ENCODE results near the gene GSG1L. TPM values are rescaled to one million over a fixed set of nuclear protein-coding genes. Genes with fewer than 3 reads are reported as not detected.
A peak's percentile ranks its signal among the peaks of the same experiment; 100 is the strongest.

GSG1L gene
- total and polyA plus RNA-seq, 12 donors, result 0.11 TPM; not detected in 11

DNA sequence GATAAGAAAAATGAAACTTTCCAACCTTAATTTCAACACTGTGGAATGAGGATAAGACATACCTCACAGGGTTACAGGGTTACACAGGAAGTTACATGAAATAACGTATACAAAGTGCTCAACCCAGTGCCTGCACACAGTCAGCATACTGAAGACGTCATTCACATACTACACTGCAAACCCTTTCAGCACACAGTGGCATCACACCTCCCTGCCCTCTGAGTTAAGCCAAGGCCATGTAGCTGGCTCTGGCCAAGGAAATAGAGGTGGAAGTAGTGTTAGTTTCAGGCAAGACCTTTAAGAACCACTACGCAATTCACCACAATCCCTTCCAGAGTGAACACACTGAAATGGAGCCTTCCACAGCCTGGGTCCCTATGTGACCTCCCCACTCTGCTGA is 46.6 kb upstream of the GSG1L start:
- intact Hi-C loops (cut with DNase I), result no loop called here
- H3K4me3 ChIP-seq, result no peak overlapping the region
- TF ChIP-seq, protein P1, sequence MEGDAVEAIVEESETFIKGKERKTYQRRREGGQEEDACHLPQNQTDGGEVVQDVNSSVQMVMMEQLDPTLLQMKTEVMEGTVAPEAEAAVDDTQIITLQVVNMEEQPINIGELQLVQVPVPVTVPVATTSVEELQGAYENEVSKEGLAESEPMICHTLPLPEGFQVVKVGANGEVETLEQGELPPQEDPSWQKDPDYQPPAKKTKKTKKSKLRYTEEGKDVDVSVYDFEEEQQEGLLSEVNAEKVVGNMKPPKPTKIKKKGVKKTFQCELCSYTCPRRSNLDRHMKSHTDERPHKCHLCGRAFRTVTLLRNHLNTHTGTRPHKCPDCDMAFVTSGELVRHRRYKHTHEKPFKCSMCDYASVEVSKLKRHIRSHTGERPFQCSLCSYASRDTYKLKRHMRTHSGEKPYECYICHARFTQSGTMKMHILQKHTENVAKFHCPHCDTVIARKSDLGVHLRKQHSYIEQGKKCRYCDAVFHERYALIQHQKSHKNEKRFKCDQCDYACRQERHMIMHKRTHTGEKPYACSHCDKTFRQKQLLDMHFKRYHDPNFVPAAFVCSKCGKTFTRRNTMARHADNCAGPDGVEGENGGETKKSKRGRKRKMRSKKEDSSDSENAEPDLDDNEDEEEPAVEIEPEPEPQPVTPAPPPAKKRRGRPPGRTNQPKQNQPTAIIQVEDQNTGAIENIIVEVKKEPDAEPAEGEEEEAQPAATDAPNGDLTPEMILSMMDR (IDR thresholded peaks at IDR 0.05), result no peak
- TF ChIP-seq POLR2A (IDR thresholded peaks at IDR 0.05), result no peak
- no peaks in the 10 kb centered on the region for H3K9me3 ChIP-seq (replicated peaks in 1 of 3)
- peaks cover 0 to 71% of the 10 kb centered on the region in 2 donors for H3K36me3 ChIP-seq (replicated peaks in 1 of 2)
- no peaks in the 10 kb centered on the region for H3K27me3 ChIP-seq
- DNase-seq, result peak in 2 of 7 donors; percentile 12 to 51
- peak overlapping the region in 2 of 5 donors; percentile 20 to 63 for H3K27ac ChIP-seq
- WGBS, 4 donors, result 41 to 58% (median 57%) methylated on average over 3 of the region's 3 CpGs
- H3K4me1 ChIP-seq (replicated peaks in 1 of 2), result peaks cover 0 to 10% of the 10 kb centered on the region in 2 donors

DNA sequence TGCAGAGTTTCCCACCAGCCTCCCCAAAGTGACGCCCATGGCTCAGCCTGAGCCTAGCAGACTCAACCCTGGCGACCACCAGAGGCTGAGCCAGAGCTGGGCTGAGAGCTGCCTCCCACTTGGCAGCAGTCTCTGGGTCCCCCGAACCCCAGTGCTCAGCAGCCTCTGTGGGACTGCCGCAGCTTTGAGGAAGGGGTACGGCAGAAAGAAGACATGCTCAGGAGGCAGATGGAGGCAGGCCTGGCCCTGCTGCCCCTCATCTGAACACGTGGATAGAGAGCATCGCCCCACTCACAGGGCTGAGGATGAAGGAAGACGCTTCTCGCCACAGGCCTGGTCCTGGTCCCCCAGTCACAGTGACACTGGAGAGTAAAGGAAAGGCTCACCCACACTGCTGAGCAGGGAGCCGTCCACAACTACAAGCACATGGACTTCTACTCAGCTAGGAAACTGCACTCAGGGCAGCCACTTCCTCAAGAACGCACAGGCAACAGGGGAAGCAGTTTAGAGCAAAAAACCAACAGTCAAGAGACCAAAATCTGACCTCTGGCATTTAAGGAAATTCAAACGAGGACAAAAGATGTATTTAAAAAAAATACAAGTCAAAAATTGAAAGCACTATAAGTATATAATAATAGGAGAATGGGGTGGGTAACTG is 45.2 kb upstream of the GSG1L start:
- Histone ChIP-seq H3K27me3 (no peaks in the 10 kb centered on the region), H3K9me3 (replicated peaks in 1 of 3) (no peaks in the 10 kb centered on the region), H3K4me3 (no peak overlapping the region), H3K4me1 (replicated peaks in 1 of 2) (peaks cover 0 to 10% of the 10 kb centered on the region in 2 donors), H3K36me3 (replicated peaks in 1 of 2) (peaks cover 0 to 71% of the 10 kb centered on the region in 2 donors), H3K27ac (no peak overlapping the region)
- TF ChIP-seq, protein P1 (IDR thresholded peaks at IDR 0.05), result no peak
- no peak for TF ChIP-seq POLR2A (IDR thresholded peaks at IDR 0.05)
- peak in 3 of 7 donors; percentile 13 to 41 (median 25) for DNase-seq
- intact Hi-C loops (cut with DNase I), result no loop called here
- 72 to 82% (median 77%) methylated on average over 7 to 12 of the region's 12 CpGs for WGBS, 4 donors

DNA sequence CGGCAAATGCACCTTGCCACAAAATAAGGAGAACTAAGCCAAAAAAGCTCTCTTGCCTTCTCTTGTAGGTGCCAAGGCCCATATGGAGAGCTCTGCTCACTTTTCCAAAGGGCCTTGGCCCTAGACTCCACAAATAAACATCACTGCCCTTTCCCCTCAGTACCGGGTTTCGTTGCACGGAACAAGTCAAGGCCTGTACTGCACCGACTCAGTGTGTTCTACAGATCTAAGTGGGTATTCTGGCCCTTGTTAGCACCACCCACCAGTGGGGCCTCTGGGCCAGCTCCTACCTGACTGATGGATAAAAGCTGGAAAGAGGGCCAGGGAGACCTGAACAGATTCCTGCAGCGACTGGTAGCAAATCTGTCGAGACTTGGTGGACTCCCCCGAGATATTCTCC is 43.7 kb upstream of the GSG1L start:
- H3K27me3 ChIP-seq, result no peaks in the 10 kb centered on the region
- H3K9me3 ChIP-seq (replicated peaks in 1 of 3), result no peaks in the 10 kb centered on the region
- H3K27ac ChIP-seq, result no peak overlapping the region
- TF ChIP-seq, protein P1 (IDR thresholded peaks at IDR 0.05), result no peak
- TF ChIP-seq POLR2A (IDR thresholded peaks at IDR 0.05), result no peak
- WGBS, 4 donors, result 87 to 94% (median 91%) methylated on average over 8 of the region's 8 CpGs
- DNase-seq, result peak in 2 of 7 donors; percentile 3 to 35
- H3K4me1 ChIP-seq (replicated peaks in 1 of 2), result peaks cover 0 to 10% of the 10 kb centered on the region in 2 donors
- intact Hi-C loops (cut with DNase I), result no loop called here
- H3K4me3 ChIP-seq, result no peak overlapping the region
- peaks cover 0 to 79% of the 10 kb centered on the region in 2 donors for H3K36me3 ChIP-seq (replicated peaks in 1 of 2)

DNA sequence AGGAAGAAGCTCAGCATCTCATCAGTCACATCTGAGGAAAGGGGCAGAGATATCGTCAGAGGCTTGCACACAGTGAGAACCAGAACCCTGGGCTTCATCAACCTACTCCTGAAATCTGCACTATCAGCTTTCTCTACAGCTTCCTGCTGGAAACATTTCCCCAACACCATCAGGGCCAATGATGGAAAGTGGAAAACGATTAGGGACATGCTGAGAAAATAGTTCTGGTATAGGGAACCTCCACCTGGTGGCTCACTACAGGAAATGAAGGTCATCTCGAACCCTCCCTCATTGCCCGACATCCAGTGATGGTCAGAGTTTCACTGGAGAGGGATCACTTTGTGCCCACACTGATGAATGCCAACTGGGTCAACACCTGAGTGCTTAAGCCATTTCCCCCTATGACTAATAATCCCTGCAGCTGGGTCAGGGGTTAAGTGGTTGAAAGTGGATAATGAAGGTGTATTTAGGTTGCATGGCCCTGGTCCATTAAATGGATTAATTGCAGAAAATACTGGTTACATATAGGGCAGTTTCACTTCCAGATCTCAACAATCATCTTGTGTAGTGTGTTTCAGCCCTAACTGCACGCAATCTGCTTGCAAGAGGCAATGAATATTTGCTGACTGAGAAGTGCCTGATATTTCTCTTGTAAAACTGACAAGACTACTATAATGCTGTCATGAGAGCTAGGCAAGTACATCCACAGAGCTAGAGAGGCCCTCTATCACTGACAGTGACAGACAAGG is 43.1 kb upstream of the GSG1L start:
- intact Hi-C loops (cut with DNase I), result no loop called here
- DNase-seq, result peak in 1 of 7 donors; percentile 6
- TF ChIP-seq, protein P1 (IDR thresholded peaks at IDR 0.05), result no peak
- TF ChIP-seq POLR2A (IDR thresholded peaks at IDR 0.05), result no peak
- peaks cover 0 to 10% of the 10 kb centered on the region in 2 donors for H3K4me1 ChIP-seq (replicated peaks in 1 of 2)
- H3K9me3 ChIP-seq (replicated peaks in 1 of 3), result no peaks in the 10 kb centered on the region
- H3K36me3 ChIP-seq (replicated peaks in 1 of 2), result peaks cover 0 to 79% of the 10 kb centered on the region in 2 donors
- 70 to 85% (median 82%) methylated on average over 5 of the region's 5 CpGs for WGBS, 4 donors
- no peaks in the 10 kb centered on the region for H3K27me3 ChIP-seq
- H3K27ac ChIP-seq, result no peak overlapping the region
- H3K4me3 ChIP-seq, result no peak overlapping the region

All from adrenal gland (tissue), 12 donors.